NCI-H2196 treated with DMSO at 0.1 percent for 48 hours (cell line): ENCODE data around the gene EXTL1.

Source experiments
- DNase-seq: peaks from one replicate; lab custom pipeline; 2025; ENCODE audit not compliant: unreplicated experiment; lab: John Stamatoyannopoulos, UW

Gene EXTL1

GRCh38 chr1:25996966-25997827 is 24.4 kb upstream of the EXTL1 start:
- DNase-seq: peak; percentile 28

DNA sequence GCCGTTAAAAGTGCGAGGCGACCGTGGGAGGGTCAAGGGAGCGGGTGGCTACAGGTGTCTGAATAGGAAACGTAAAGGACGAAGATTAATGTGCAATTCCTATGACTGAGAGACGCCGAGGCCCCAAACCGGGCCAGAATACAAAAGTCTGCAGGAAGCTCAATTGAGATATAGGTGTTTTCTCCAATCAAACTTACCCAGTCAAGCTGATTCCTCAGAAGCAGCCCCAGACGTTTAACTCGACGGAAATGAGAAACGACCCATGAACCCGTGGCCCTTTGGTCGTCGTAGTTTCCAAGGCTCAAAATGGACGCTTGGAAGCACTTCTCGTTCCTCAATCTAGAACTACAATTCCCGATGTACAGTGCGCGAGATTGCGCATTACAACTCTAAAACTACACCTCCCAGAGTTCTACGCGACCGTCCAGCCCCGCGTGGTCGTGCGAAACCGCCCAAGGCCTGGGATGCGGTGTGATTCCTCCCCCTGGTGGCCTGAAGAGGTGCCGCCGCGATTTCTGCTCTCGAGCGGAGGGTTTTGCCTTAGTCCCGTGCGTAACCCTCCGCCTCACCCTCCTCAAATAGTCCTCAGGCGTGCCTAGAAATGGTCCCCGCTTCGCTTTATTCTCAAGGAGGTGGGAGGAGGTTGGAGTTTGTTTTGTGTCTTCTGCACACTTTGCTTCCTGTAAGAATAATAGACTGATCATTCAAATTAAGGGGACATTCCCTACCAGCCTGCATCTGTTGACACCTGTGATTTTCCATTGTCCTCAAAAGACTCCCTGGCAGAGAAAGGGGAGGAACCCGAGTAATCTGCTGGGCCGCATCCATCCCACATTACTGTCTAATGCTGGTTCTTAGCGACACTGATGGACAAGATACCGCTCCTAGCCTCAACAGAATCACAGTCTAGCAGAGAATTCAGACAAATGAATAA is 23.5 kb upstream of the EXTL1 start, which contains the start of gene PAFAH2:
PAFAH2 (minus strand) TSS at position 236 of the 934 bp plus-strand sequence. CDS start 7,247 bp downstream, outside the sequence.
- DNase-seq: peak; percentile 98

- no peak for DNase-seq
Observed at GRCh38 chr1:25999041-25999800, 22.4 kb upstream of the EXTL1 start.

- no peak for DNase-seq
Observed at GRCh38 chr1:26003262-26003661, 18.3 kb upstream of the EXTL1 start.

GRCh38 chr1:26003756-26004155 is 17.8 kb upstream of the EXTL1 start:
- DNase-seq: no peak

DNA sequence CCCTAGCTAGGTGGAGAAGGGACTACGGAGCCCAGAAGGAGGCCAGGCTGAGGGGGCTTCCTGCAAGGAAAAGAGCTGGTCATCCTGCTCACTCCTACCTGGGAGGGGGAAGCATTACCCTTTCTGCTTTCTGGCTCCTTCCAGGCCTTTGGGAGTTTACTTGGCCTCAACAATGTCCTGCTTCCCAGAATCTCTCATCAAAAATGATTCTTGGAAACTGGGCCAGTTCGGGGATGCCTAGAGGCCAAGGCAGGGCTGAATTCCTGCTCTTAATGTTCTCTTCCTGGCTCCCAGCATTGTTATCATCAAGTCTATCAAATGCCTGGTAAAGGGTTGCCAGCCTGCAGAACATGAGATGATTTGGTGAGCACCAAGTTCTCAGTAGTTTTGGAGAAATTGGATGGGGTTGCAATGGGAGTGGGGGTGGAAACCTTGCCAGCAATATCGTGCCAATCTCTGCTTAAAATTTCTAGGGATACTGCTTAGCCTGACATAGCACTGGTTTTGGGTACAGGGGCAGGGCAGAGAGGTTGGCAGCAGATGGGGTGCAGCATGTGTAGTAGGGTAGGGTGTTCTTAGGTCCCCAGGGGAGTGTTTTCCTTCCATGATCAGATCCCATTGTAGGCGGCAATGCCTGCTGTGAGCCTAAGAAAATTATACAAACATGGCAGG is 16.0 kb upstream of the EXTL1 start:
- no peak for DNase-seq

- DNase-seq: no peak
Observed at GRCh38 chr1:26006710-26007109, 14.9 kb upstream of the EXTL1 start.

DNA sequence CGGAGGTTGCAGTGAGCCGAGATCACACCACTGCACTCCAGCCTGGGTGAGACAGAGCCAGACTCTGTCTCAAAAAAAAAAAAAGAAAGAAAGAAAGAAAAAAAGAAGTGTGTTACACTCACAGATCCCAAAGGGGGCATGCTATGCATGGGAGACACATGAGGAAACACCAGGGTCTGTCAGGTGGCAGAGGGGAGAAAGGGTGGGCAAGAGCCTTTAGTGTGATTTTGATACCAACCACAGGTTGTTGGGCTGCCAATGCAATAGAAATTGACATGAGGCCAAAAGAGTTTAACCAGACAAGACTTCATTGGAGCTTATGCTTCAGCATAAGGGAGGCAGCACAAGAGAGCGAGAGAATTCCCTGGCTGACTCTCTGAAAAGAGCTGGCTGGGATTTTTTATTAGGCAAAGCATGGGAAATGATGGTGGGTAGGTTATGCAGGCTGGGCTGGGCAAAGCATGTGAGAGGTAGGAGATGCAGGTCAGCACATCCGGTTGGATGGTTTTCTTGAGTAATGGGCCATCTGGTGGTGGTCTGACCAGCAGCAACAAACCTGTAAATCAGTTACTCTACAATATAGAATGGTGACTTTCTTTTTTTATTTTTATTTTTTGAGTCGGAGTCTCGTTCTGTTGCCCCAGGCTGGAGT is 11.7 kb upstream of the EXTL1 start:
- no peak for DNase-seq

DNA sequence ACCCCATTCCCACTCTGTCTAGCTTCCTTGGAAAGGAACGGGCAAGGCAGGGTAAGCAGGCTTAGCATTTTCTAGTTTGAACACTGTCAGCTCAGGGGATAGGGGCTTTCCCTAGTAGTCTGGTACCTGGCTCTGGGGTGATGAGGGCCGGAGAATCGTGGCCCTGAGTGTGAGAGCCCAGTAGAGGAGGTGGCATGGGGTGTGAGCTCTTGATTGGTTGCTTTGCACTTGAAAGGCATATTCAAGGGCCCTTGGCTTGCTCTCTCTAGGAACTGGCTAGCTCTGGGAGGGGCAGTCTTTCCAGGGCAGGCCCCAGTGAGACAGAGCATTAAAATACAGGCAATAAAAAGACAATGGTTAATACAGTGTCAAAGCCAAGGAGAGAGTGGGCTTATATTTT is 10.8 kb upstream of the EXTL1 start:
- DNase-seq: no peak

DNA sequence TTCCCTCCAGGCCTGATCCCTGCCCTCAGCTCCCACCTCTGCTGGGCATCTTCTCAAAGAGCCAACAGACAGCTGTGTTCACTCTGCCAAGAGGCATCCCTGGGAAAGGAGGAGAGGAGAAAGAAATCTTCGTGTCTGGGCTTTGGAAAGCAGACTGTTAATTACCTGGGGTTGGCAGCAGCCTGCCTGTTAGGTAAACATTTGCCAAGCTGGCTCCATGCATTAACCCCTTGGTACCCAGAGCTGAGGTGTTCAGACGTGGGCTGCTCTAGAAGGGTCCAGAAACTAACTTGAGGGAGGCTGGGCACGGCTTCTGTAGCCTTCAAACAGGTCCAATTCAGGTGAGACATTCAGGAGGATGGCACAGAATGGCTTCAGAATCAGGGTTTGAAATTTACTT is 8.7 kb upstream of the EXTL1 start:
- DNase-seq: no peak

DNA sequence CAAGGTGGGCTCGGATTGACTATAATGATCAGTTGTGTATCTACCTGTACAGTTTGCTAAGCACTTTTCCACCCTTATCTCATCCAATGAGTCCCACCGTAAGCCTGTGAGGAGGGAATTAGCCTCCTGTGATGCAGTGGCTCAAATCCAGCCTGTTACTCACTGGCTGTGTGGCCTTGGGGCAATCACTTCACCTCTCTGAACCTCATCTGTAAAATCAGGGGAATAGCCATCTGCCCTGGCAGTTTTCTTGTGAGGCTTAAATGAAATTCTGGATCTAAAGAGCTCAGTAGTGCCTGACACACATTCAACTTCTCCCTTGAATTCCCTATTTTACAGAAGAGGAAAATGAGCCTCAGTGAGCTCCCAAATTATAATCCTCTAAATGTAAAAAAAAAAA is 7.4 kb upstream of the EXTL1 start:
- DNase-seq: no peak

GRCh38 chr1:26015358-26015757 is 6.2 kb upstream of the EXTL1 start:
- DNase-seq: no peak

GRCh38 chr1:26016258-26016952 is 5.2 kb upstream of the EXTL1 start:
- DNase-seq: peak; percentile 16

- DNase-seq: no peak
Observed at GRCh38 chr1:26016953-26017545, 4.5 kb upstream of the EXTL1 start.

DNA sequence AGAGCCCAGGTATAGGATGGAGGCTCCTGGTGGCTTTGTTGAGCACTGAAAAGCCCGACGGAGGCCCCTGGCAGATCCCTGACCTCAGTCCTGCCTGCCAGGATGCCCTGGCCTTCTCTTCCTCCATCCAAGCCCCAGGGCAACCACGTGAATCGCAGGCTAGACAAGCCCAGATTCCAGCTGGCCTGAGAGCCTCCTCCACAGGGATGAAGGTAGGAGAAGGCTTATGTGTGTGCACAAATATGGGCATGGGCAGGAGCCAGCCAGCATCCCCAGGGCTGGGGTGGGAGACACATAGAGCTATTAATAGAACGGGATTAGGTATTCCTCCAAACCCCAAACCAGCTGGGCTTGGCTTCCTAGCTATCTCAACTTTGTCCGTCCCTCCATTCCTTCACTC is 4.0 kb upstream of the EXTL1 start:
- no peak for DNase-seq

- DNase-seq: no peak
Observed at GRCh38 chr1:26019641-26020315, 1.8 kb upstream of the EXTL1 start.

- DNase-seq: no peak
Observed at GRCh38 chr1:26020330-26020768, 1.2 kb upstream of the EXTL1 start.

DNA sequence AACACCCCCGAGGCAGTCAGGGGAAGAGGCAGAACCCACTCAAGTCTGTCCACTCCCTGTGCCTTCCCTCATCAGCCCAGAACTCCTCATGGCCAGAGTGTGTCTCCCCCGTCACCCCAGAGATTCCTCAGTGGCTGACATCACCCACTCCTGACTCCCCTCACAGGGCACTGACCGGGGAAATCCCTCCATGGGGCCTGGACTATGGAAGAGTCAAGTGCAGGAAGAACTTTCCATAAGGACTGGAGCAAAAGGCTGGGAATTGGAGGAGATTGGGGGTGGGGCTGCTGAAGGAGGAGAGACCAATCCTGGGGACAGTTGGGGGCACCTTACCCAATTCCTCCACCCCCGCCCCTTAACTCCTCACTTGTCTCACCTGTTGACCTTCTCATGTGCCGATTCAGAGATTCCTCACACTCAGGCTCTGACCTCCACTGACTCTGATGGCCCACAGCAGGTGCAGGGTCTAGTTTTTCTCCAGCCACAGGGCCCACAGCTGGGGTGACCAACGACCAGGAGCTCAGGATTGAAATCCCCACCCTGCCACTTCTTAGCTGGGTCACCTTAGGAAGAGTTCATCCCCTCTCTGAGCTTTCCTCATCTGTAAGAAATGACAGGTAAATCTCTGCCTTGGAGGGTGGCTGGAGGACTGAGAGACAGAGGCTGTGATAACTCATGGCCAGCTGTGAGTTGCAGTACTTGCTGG is 481 bp upstream of the EXTL1 start:
- DNase-seq: no peak
